ENCODE measurements around the gene BPIFB3. TPM values are rescaled to one million over a fixed set of nuclear protein-coding genes. Genes with fewer than 3 reads are reported as not detected.

Gene BPIFB3
- total RNA-seq, 1 donor from 2014 or later, result not detected

DNA sequence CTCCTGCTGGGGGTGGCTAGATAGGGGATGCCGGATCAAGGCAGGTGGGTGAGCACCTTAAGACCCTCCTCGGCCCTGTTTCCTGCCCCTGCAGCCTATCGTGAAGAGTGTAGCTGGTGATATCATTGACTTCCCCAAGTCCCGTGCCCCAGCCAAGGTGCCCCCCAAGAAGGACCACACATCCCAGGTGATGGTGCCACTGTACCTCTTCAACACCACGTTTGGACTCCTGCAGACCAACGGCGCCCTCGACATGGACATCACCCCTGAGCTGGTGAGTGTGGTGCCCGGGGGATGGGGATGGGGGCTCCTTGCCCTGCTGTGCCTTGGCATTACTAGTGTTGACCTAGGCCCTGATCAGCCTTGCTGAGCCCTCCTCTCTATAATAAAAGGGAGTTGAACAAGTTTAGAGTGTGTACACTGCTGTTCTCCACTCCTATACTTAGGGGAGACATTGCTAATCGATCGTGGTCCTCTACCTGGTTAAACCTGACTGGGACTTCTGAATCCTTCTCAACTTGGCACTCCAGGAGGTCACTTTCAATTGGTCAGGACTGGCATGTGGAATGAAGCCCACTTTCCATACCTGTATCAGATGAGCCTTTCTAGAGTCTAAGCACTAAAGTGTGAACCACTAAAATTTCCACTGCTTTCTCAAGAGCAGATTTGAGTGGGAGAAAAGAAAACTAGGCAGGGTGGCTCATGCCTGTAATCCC, 11.0 kb downstream of the BPIFB3 start:
- TF ChIP-seq EZH2 (IDR thresholded peaks at IDR 0.05) (no peak), CTCF (IDR thresholded peaks at IDR 0.05) (no peak), EZH2phosphoT487 (IDR thresholded peaks at IDR 0.05) (no peak)
- DNase-seq (ENCODE audit: low spot score), result no peak
- Histone ChIP-seq H3K4me1 (peaks cover 16% of the 10 kb centered on the region), H4K20me1 (ENCODE audit: low read depth) (no peaks in the 10 kb centered on the region), H3K36me3 (no peaks in the 10 kb centered on the region), H2AFZ (replicated peaks) (no peak overlapping the region), H3K79me2 (ENCODE audit: low read depth) (no peaks in the 10 kb centered on the region), H3F3A (ENCODE audit: low read depth) (no peaks in the 10 kb centered on the region), H3K27ac (no peak overlapping the region), H3K9me3 (ENCODE audit: low read depth) (no peaks in the 10 kb centered on the region), H3K9ac (no peak overlapping the region), H3K4me3 (no peak overlapping the region), H3K27me3 (no peaks in the 10 kb centered on the region), H3K4me2 (no peak overlapping the region)
- no peak overlapping the region for H3K27ac Mint-ChIP-seq
- peaks cover 11% of the 10 kb centered on the region for H3K27me3 Mint-ChIP-seq (ENCODE audit: insufficient read depth, low read depth)
- no peak overlapping the region for H3K4me3 Mint-ChIP-seq
- H3K4me1 Mint-ChIP-seq, result peaks cover 17% of the 10 kb centered on the region
- H3K9me3 Mint-ChIP-seq, result no peaks in the 10 kb centered on the region
- H3K36me3 Mint-ChIP-seq, result no peaks in the 10 kb centered on the region

- H3K27me3 Mint-ChIP-seq (ENCODE audit: insufficient read depth, low read depth), result peaks cover 7% of the 10 kb centered on the region
- Histone ChIP-seq H3K27me3 (no peaks in the 10 kb centered on the region), H3K9ac (no peak overlapping the region), H3K4me1 (peaks cover 16% of the 10 kb centered on the region), H2AFZ (replicated peaks) (no peak overlapping the region), H3K79me2 (ENCODE audit: low read depth) (no peaks in the 10 kb centered on the region), H4K20me1 (ENCODE audit: low read depth) (no peaks in the 10 kb centered on the region), H3K27ac (no peak overlapping the region), H3F3A (ENCODE audit: low read depth) (no peaks in the 10 kb centered on the region), H3K4me2 (no peak overlapping the region), H3K9me3 (ENCODE audit: low read depth) (no peaks in the 10 kb centered on the region), H3K36me3 (no peaks in the 10 kb centered on the region), H3K4me3 (no peak overlapping the region)
- H3K27ac Mint-ChIP-seq, result no peak overlapping the region
- no peaks in the 10 kb centered on the region for H3K9me3 Mint-ChIP-seq
- H3K4me3 Mint-ChIP-seq, result no peak overlapping the region
- no peak for DNase-seq (ENCODE audit: low spot score)
- H3K36me3 Mint-ChIP-seq, result no peaks in the 10 kb centered on the region
- peaks cover 17% of the 10 kb centered on the region for H3K4me1 Mint-ChIP-seq
- TF ChIP-seq EZH2phosphoT487 (IDR thresholded peaks at IDR 0.05) (no peak), EZH2 (IDR thresholded peaks at IDR 0.05) (no peak), CTCF (IDR thresholded peaks at IDR 0.05) (no peak)
These were observed 12.1 kb downstream of the BPIFB3 start for GRCh38 chr20:33065785-33066184.

- no peaks in the 10 kb centered on the region for H3K36me3 ChIP-seq
- H3F3A ChIP-seq (ENCODE audit: low read depth), result no peaks in the 10 kb centered on the region
- no peaks in the 10 kb centered on the region for H3K9me3 ChIP-seq (ENCODE audit: low read depth)
- Mint-ChIP-seq H3K27ac (peak overlapping the region; percentile 35), H3K4me3 (no peak overlapping the region), H3K27me3 (ENCODE audit: insufficient read depth, low read depth) (peaks cover 4% of the 10 kb centered on the region), H3K4me1 (peaks cover 7% of the 10 kb centered on the region), H3K9me3 (no peaks in the 10 kb centered on the region), H3K36me3 (no peaks in the 10 kb centered on the region)
- no peaks in the 10 kb centered on the region for H3K79me2 ChIP-seq (ENCODE audit: low read depth)
- no peak for DNase-seq (ENCODE audit: low spot score)
- no peaks in the 10 kb centered on the region for H4K20me1 ChIP-seq (ENCODE audit: low read depth)
- H2AFZ ChIP-seq (replicated peaks), result no peak overlapping the region
- TF ChIP-seq EZH2phosphoT487 (IDR thresholded peaks at IDR 0.05) (no peak), CTCF (IDR thresholded peaks at IDR 0.05) (no peak), EZH2 (IDR thresholded peaks at IDR 0.05) (no peak)
- no peak overlapping the region for H3K27ac ChIP-seq
- no peak overlapping the region for H3K4me2 ChIP-seq
- peaks cover under 1% of the 10 kb centered on the region for H3K4me1 ChIP-seq
- no peak overlapping the region for H3K9ac ChIP-seq
- no peaks in the 10 kb centered on the region for H3K27me3 ChIP-seq
- no peak overlapping the region for H3K4me3 ChIP-seq
These were observed 14.1 kb downstream of the BPIFB3 start for GRCh38 chr20:33067806-33068205.

All from neural progenitor cell (in vitro differentiated cells).